Colonic mucosa (tissue), 4 donors: Measurements from ENCODE around the gene GPR137. TPM values are rescaled to one million over a fixed set of nuclear protein-coding genes. Genes with fewer than 3 reads are reported as not detected.

ENCODE experiments used
- DNase-seq: peaks from one replicate; pipeline ENCODE4 v3.0.0-alpha.2; 2020
- H3K27ac ChIP-seq: fragments of 200-600 bp; one replicate; pipeline ENCODE4 v1.8.0; 2021
- H3K27me3 ChIP-seq: fragments of 200-600 bp; one replicate; pipeline ENCODE4 v1.8.0; 2021
- H3K36me3 ChIP-seq: fragments of 200-600 bp; one replicate; pipeline ENCODE4 v1.8.0; 2021
- H3K4me1 ChIP-seq: fragments of 200-600 bp; one replicate; pipeline ENCODE4 v1.8.0; 2021; ENCODE audit warnings: mild to moderate bottlenecking
- H3K4me3 ChIP-seq: fragments of 200-600 bp; one replicate; pipeline ENCODE4 v1.8.0; 2021
- H3K9ac ChIP-seq, 2 donors: one replicate each; pipeline ENCODE4 v1.7.0; 2013; ENCODE audit warnings: control low read depth in 2 of 2, low read depth in 2 of 2, low read length in 2 of 2
- H3K9me3 ChIP-seq: fragments of 200-600 bp; one replicate; pipeline ENCODE4 v1.8.0; 2021
- CTCF ChIP-seq: fragments of 200-600 bp; IDR thresholded peaks from one replicate; pipeline ENCODE4 v1.8.0; 2022; ENCODE audit warnings: antibody characterized with exemption, mild to moderate bottlenecking
- intact Hi-C: fragments of 100-400 bp; cut with DNase I; formaldehyde crosslinking; loops from one replicate; pipeline ENCODE4 v1.14.1; 2022
- total RNA-seq, 2 donors: library from RNA; stranded (reverse); fragmentation: NEBNext Ultra II Directional in 1 of 2; extraction: Animal tissue kit (Norgen Biotek cat#: 25700) in 1 of 2; gene quantifications; one replicate each; pipeline ENCODE4 v1.2.1, GENCODE V29; 2021
- donor health status: healthy.
- donor health status: DM: no; HTN: no; CAD: no.
- donor health status: DM: no; HTN: no; CAD: no.

Gene GPR137
- total RNA-seq, 2 donors from 2014 or later = 36.0 to 58.8 TPM

DNA sequence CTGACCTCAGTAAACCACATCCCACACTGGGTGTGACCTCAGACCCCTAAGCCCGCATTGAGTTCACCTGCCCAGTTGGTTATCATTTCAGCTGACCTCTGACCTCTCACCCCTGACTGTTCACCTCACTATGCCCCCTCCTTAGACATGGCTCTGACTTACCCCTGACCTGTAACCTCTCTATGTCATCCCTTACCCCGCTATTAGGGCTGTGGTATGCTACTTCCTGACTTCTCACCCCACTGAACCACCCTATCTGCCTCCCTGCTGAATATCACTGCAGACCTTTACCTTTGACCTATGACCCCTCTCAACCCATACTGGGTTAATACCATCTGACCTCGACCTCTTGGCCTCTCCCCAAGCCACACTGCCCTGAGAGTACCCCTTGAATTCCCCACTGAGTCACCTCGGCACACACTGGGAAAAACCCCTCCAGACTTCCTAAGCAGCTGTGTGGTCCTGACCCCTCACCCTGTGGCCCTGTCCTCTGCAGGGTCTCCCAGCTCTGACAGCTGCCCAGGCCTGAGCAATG is 26.0 kb upstream of the GPR137 start:
- intact Hi-C loops = no loop called here
- Histone ChIP-seq H3K4me3 (no peak overlapping the region), H3K27ac (no peak overlapping the region), H3K4me1 (no peaks in the 10 kb centered on the region), H3K27me3 (no peaks in the 10 kb centered on the region), H3K9ac (no peak overlapping the region), H3K9me3 (no peaks in the 10 kb centered on the region), H3K36me3 (peaks cover 21% of the 10 kb centered on the region)
- no peak for TF ChIP-seq CTCF
- no peak for DNase-seq

DNA sequence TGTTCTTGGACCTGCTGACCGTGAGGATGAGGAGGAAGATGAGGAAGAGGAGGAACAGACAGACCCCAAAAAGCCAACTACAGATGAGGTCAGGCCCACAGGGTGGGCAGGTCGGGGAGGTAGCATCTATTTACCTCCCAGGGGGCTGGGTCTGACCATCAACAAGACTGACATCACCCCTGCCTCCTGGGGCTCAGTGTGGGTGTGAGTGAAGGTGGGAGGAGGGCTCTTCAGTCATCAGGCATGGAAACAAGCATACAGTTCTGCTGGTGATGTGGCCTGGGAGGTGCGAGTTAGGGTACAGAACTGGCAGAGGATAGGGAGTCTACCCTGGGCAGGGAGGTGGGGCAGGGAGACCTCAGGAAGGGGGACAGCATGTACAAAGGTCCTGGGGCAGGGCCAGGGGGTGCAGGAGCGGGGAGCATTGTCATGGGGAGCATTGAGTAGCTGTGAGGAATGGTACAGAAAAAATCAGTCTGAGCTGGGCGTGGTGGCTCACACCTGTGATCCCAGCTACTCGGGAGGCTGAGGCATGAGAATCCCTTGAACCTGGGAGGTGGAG is 25.4 kb upstream of the GPR137 start:
- H3K27ac ChIP-seq = no peak overlapping the region
- H3K9ac ChIP-seq = no peak overlapping the region
- TF ChIP-seq CTCF = no peak
- peaks cover 27% of the 10 kb centered on the region for H3K36me3 ChIP-seq
- intact Hi-C loops = no loop called here
- H3K9me3 ChIP-seq = no peaks in the 10 kb centered on the region
- H3K27me3 ChIP-seq = no peaks in the 10 kb centered on the region
- H3K4me1 ChIP-seq = no peaks in the 10 kb centered on the region
- H3K4me3 ChIP-seq = no peak overlapping the region
- no peak for DNase-seq

DNA sequence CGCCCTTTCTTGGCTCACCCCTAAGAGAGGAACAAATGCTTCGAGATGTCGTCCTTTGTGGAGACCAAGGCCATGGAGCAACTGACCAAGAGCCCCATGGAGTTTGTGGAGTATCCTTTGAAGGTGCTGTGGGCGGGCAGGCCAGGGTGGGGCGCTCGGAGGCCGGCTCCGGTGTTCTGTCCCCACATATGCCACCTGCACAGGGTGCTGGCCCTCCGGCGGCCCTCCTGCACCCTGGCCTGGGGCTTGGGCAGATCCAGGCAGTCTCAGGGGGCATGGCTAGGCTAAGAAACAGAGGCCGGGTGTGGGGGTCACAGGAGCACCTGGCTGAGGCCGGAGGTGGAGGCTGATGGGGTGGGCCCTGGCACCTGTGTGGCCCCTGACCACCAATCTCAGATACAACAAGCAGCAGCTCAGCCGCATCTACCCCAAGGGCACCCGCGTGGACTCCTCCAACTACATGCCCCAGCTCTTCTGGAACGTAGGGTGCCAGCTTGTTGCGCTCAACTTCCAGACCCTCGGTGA is 24.0 kb upstream of the GPR137 start:
- Histone ChIP-seq H3K27me3 (no peaks in the 10 kb centered on the region), H3K4me1 (no peaks in the 10 kb centered on the region), H3K36me3 (peaks cover 31% of the 10 kb centered on the region), H3K9ac (no peak overlapping the region), H3K27ac (no peak overlapping the region), H3K4me3 (no peak overlapping the region), H3K9me3 (no peaks in the 10 kb centered on the region)
- no peak for TF ChIP-seq CTCF
- no peak for DNase-seq
- intact Hi-C loops = no loop called here

- no peak for TF ChIP-seq CTCF
- Histone ChIP-seq H3K36me3 (peaks cover 31% of the 10 kb centered on the region), H3K27ac (no peak overlapping the region), H3K27me3 (no peaks in the 10 kb centered on the region), H3K4me3 (no peak overlapping the region), H3K9me3 (no peaks in the 10 kb centered on the region), H3K4me1 (peaks cover 3% of the 10 kb centered on the region), H3K9ac (no peak overlapping the region)
- no peak for DNase-seq
- intact Hi-C loops = no loop called here
Measured at GRCh38 chr11:64262271-64263002, 23.2 kb upstream of the GPR137 start.

DNA sequence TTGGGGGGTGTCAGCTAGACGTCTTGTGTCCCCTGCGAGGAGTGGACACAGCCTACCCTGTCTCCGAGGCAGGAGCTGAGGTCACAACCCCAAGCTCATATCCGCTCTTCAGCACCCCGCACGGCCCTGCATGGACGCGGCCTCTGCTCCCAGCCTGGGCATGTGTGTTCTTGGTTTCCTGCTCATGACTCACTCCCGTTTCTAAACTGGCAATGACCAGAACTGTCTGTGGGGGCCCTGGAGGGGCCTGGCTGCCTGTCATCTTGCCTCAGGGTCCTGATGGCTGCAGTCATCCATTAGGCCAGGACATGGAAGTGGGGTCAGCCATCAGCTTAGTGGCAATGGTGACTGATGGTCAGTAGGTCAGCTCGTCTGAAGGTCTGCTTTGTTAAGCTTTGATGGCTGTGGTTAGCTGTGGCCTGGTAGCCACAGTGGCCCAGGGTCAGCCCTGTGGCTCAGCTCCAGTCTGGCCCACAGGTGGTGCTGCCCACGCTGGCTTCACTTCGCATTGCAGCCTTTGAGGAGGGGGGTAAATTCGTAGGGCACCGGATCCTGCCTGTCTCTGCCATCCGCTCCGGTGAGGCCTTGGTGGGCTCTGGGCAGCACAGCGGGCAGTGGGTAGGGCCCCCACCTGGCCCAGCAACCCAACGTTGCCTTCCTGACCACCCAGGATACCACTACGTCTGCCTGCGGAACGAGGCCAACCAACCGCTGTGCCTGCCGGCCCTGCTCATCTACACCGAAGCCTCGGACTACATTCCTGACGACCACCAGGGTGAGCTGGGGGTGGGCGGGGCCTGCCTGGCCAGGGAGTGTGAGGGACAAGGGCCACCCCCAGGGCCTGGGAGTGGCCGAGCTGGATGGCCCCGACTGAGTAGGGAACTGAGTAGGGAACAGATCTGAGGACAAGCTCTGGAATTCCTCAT is 22.4 kb upstream of the GPR137 start:
- Histone ChIP-seq H3K4me3 (no peak overlapping the region), H3K9ac (no peak overlapping the region), H3K27ac (no peak overlapping the region), H3K27me3 (no peaks in the 10 kb centered on the region), H3K36me3 (peaks cover 31% of the 10 kb centered on the region), H3K9me3 (no peaks in the 10 kb centered on the region), H3K4me1 (peaks cover 9% of the 10 kb centered on the region)
- DNase-seq = no peak
- intact Hi-C loops = no loop called here
- TF ChIP-seq CTCF = no peak
